ENCODE data around the gene SFXN1. TPM values are rescaled to one million over a fixed set of nuclear protein-coding genes. Genes with fewer than 3 reads are reported as not detected.
A peak's percentile ranks its signal among the peaks of the same experiment; 100 is the strongest.
"Not testable (repeated sequence)": the region's sequence is repeated elsewhere in the genome, so short reads cannot be mapped to it uniquely, and the experiment has no call there.

Gene SFXN1
- total RNA-seq, 1 donor: 81.3 TPM

- peak in 1 of 3 donors; percentile 21 for DNase-seq (ENCODE audit: low read depth in 2 of 3, low spot score in 2 of 3)
Observed at GRCh38 chr5:175489693-175490443, 11.5 kb downstream of the SFXN1 start.

GRCh38 chr5:175491223-175491622 is 12.9 kb downstream of the SFXN1 start:
- DNase-seq (ENCODE audit: low read depth in 2 of 3, low spot score in 2 of 3): no peak

GRCh38 chr5:175493260-175493659 is 14.9 kb downstream of the SFXN1 start:
- DNase-seq (ENCODE audit: low read depth in 2 of 3, low spot score in 2 of 3): no peak

GRCh38 chr5:175493726-175494125 is 15.4 kb downstream of the SFXN1 start:
- DNase-seq (ENCODE audit: low read depth in 2 of 3, low spot score in 2 of 3): no peak

- DNase-seq (ENCODE audit: low read depth in 2 of 3, low spot score in 2 of 3): no peak
Observed at GRCh38 chr5:175494264-175495183, 16.2 kb downstream of the SFXN1 start.

- no peak for DNase-seq (ENCODE audit: low read depth in 2 of 3, low spot score in 2 of 3)
Observed at GRCh38 chr5:175501759-175502158, 23.4 kb downstream of the SFXN1 start.

GRCh38 chr5:175507671-175508070 is 29.3 kb downstream of the SFXN1 start:
- not testable (repeated sequence) for DNase-seq (ENCODE audit: low read depth in 2 of 3, low spot score in 2 of 3)

GRCh38 chr5:175508896-175509295 is 30.5 kb downstream of the SFXN1 start:
- no peak for DNase-seq (ENCODE audit: low read depth in 2 of 3, low spot score in 2 of 3)

- no peak for DNase-seq (ENCODE audit: low read depth in 2 of 3, low spot score in 2 of 3)
Observed at GRCh38 chr5:175513297-175513696, 34.9 kb downstream of the SFXN1 start.

GRCh38 chr5:175513726-175514125 is 35.4 kb downstream of the SFXN1 start:
- DNase-seq (ENCODE audit: low read depth in 2 of 3, low spot score in 2 of 3): no peak

- no peak for DNase-seq (ENCODE audit: low read depth in 2 of 3, low spot score in 2 of 3)
Observed at GRCh38 chr5:175516933-175517823, 38.8 kb downstream of the SFXN1 start.

- no peak for DNase-seq (ENCODE audit: low read depth in 2 of 3, low spot score in 2 of 3)
Observed at GRCh38 chr5:175517824-175518450, 39.6 kb downstream of the SFXN1 start.

GRCh38 chr5:175519006-175519405 is 40.6 kb downstream of the SFXN1 start:
- no peak for DNase-seq (ENCODE audit: low read depth in 2 of 3, low spot score in 2 of 3)

GRCh38 chr5:175520321-175520720 is 42.0 kb downstream of the SFXN1 start:
- DNase-seq (ENCODE audit: low read depth in 2 of 3, low spot score in 2 of 3): no peak

GRCh38 chr5:175520873-175521272 is 42.5 kb downstream of the SFXN1 start:
- DNase-seq (ENCODE audit: low read depth in 2 of 3, low spot score in 2 of 3): no peak

- no peak for DNase-seq (ENCODE audit: low read depth in 2 of 3, low spot score in 2 of 3)
Observed at GRCh38 chr5:175521313-175521833, 43.0 kb downstream of the SFXN1 start.

GRCh38 chr5:175523292-175523691 is 44.9 kb downstream of the SFXN1 start:
- no peak for DNase-seq (ENCODE audit: low read depth in 2 of 3, low spot score in 2 of 3)

GRCh38 chr5:175524211-175524610 is 45.9 kb downstream of the SFXN1 start:
- DNase-seq (ENCODE audit: low read depth in 2 of 3, low spot score in 2 of 3): no peak

- DNase-seq (ENCODE audit: low read depth in 2 of 3, low spot score in 2 of 3): no peak
Observed at GRCh38 chr5:175526691-175527090, 48.3 kb downstream of the SFXN1 start.

- no peak for DNase-seq (ENCODE audit: low read depth in 2 of 3, low spot score in 2 of 3)
Observed at GRCh38 chr5:175531361-175531760, 53.0 kb downstream of the SFXN1 start.
